Measurements from ENCODE around the gene RANBP1. TPM values are rescaled to one million over a fixed set of nuclear protein-coding genes. Genes with fewer than 3 reads are reported as not detected.

Gene RANBP1
- total RNA-seq, 1 experiment from 2014 or later, result 522 TPM

GRCh38 chr22:20172141-20172613 is 56.3 kb downstream of the RANBP1 start:
- no CpG with 5 or more reads among the region's 10 CpGs for WGBS (ENCODE audit: extremely low coverage, insufficient read length, low lambda C conversion rate)

More at GRCh38 chr22:20172141-20172613, 56.3 kb downstream of the RANBP1 start:
- Mint-ChIP-seq H3K36me3 (ENCODE audit: insufficient read depth in 1 of 3, low read depth in 3 of 3) (no peaks in the 10 kb centered on the region), H3K27me3 (ENCODE audit: low read depth) (no peaks in the 10 kb centered on the region; the same call in 1 of the 2 replicates), H3K4me3 (no peak overlapping the region), H3K9me3 (no peaks in the 10 kb centered on the region; a peak in 1 of 5 replicates), H3K4me1 (peaks cover under 1 to 19% of the 10 kb centered on the region in 2 experiments; a peak in 2 of 4 replicates), H3K27ac (no peak overlapping the region)
- Histone ChIP-seq H4K91ac (ENCODE audit: insufficient read length, low read depth, low read length) (no peak overlapping the region), H4K8ac (replicated peaks; ENCODE audit: insufficient read length, low read depth, low read length) (no peak overlapping the region), H3K23me2 (ENCODE audit: insufficient read length, low read depth, low read length, poor library complexity, severe bottlenecking) (no peaks in the 10 kb centered on the region), H3K27ac (ENCODE audit: insufficient read length, low read depth, low read length) (no peak overlapping the region), H3K4me2 (ENCODE audit: insufficient read depth, insufficient read length, low read length) (no peak overlapping the region), H3K56ac (ENCODE audit: insufficient read length, low read depth, low read length) (no peak overlapping the region), H3K27me3 (ENCODE audit: insufficient read depth, low read length) (no peaks in the 10 kb centered on the region), H3T11ph (ENCODE audit: low read length) (no peak overlapping the region), H4K5ac (ENCODE audit: insufficient read length, low read depth, low read length) (no peak overlapping the region), H2AFZ (ENCODE audit: low read length) (no peak overlapping the region), H3K4ac (ENCODE audit: low read depth, low read length) (no peak overlapping the region), H3K9ac (ENCODE audit: extremely low read depth, insufficient read length, low read length) (no peak overlapping the region), H2BK15ac (ENCODE audit: low read depth, low read length) (no peak overlapping the region), H2BK12ac (ENCODE audit: insufficient read length, low read depth, low read length) (no peak overlapping the region), H3K79me2 (ENCODE audit: insufficient read depth, low read length) (no peaks in the 10 kb centered on the region), H3K14ac (ENCODE audit: insufficient read depth, low read length) (no peak overlapping the region), H2BK20ac (ENCODE audit: low read depth, low read length, poor library complexity, severe bottlenecking) (no peak overlapping the region), H2BK5ac (ENCODE audit: insufficient read length, low read length) (no peak overlapping the region), H3K4me1 (ENCODE audit: insufficient read depth, low read length) (no peaks in the 10 kb centered on the region), H2BK120ac (ENCODE audit: low read depth, low read length, poor library complexity, severe bottlenecking) (no peak overlapping the region), H3K9me3 (ENCODE audit: control insufficient read depth, low read depth, low read length) (no peaks in the 10 kb centered on the region), H3K79me1 (ENCODE audit: insufficient read depth, low read depth, low read length, poor library complexity, severe bottlenecking) (no peaks in the 10 kb centered on the region), H3K23ac (ENCODE audit: insufficient read length, low read depth, low read length) (no peak overlapping the region), H3K18ac (ENCODE audit: insufficient read length, low read depth, low read length) (no peak overlapping the region), H4K20me1 (ENCODE audit: control insufficient read depth, insufficient read depth, insufficient read length) (no peaks in the 10 kb centered on the region), H2AK5ac (ENCODE audit: insufficient read length, low read length) (no peak overlapping the region)
- no peak for DNase-seq
- no peak for TF ChIP-seq CTCF (conservative IDR thresholded peaks at IDR 0.05)

Measured in H9 (cell line).